BJ (cell line): ENCODE results near the gene ATG7. TPM values are rescaled to one million over a fixed set of nuclear protein-coding genes. Genes with fewer than 3 reads are reported as not detected.

ENCODE experiments used
- CTCF ChIA-PET: fragments of 350-600 bp; formaldehyde crosslinking; extraction: SDS; loops from one replicate; lab custom pipeline; 2021; ENCODE audit warnings: antibody characterized with exemption, inconsistent platforms; lab: Yijun Ruan, JAX
- POLR2A ChIA-PET: fragments of 300-600 bp; sonication (Branson Sonifier 250); formaldehyde crosslinking; extraction: SDS; loops from one replicate; lab custom pipeline; 2021; ENCODE audit warnings: antibody characterized with exemption; lab: Charles Lee
- DNase-seq: peaks from one replicate; pipeline ENCODE4 v3.0.0-alpha.2; 2011; ENCODE audit warnings: low read depth
- H3K27me3 ChIP-seq: 2 replicates; pipeline ENCODE4 v1.6.0; 2011; ENCODE audit warnings: low read length; ENCODE audit not compliant: control insufficient read depth, insufficient read depth
- H3K36me3 ChIP-seq: 2 replicates; pipeline ENCODE4 v1.5.1; 2011; ENCODE audit warnings: low read length; ENCODE audit not compliant: control insufficient read depth, insufficient read depth
- H3K4me3 ChIP-seq: 2 replicates; pipeline ENCODE4 v1.5.1; 2011; ENCODE audit warnings: low read depth, mild to moderate bottlenecking, control low read depth, low read length
- CTCF ChIP-seq: IDR thresholded peaks from 2 replicates; pipeline ENCODE4 v1.5.1; 2011; ENCODE audit warnings: low read depth, mild to moderate bottlenecking, control low read depth, inconsistent platforms, low read length, moderate library complexity; ENCODE audit not compliant: insufficient read depth
- polyA plus RNA-seq: library from polyadenylated mRNA; depleted of rRNA; stranded (reverse); fragments of >200 nt; gene quantifications from 2 replicates; pipeline ENCODE4 v1.2.3, GENCODE V29; 2011; rRNA removed
- small RNA-seq: library from RNA; depleted of rRNA; stranded (forward); fragments of <200 nt; gene quantifications from one replicate; pipeline ENCODE3, GENCODE V24; 2012; ENCODE audit warnings: low replicate concordance, low read depth; ENCODE audit not compliant: insufficient read length

ATG7 gene
- polyA plus RNA-seq, 1 experiment, result 26.2 TPM

GRCh38 chr3:11606090-11606784 is 334.0 kb downstream of the ATG7 start:
- H3K4me3 ChIP-seq, result no peak overlapping the region
- no peaks in the 10 kb centered on the region; the same call in 1 of the 2 replicates for H3K36me3 ChIP-seq
- POLR2A ChIA-PET, result interaction anchor here (0.6 kb wide), 1 partner anchor 16 kb away, joined by 11 read pairs; no protein-coding TSS in a partner anchor
- no peaks in the 10 kb centered on the region for H3K27me3 ChIP-seq
- CTCF ChIA-PET, result interaction anchor here (0.7 to 1.6 kb wide), 3 partner anchors 11 to 45 kb away, joined by 3 to 4 read pairs (median 4); no protein-coding TSS in a partner anchor
- no peak for DNase-seq
- TF ChIP-seq CTCF, result no peak

GRCh38 chr3:11606865-11607440 is 334.8 kb downstream of the ATG7 start:
- Histone ChIP-seq H3K4me3 (no peak overlapping the region), H3K27me3 (no peaks in the 10 kb centered on the region), H3K36me3 (no peaks in the 10 kb centered on the region)
- ChIA-PET CTCF (interaction anchor here (0.7 to 1.6 kb wide), 3 partner anchors 11 to 46 kb away, joined by 3 to 4 read pairs (median 4); no protein-coding TSS in a partner anchor), POLR2A (interaction anchor here (0.6 kb wide), 1 partner anchor 17 kb away, joined by 11 read pairs; no protein-coding TSS in a partner anchor)
- no peak for TF ChIP-seq CTCF
- DNase-seq, result no peak

Small RNAs within 50 kb of the gene (small RNA-seq; reads per million reads assigned to genes)
- gene AC022001.1 (not detected), gene AC026185.1 (not detected), gene AC083855.1 (not detected)

Other genes with a start within 250 kb of the ATG7 start
- 6.1 and 8.8 TPM in 2 replicates for gene HRH1, start 117.9 kb upstream of the ATG7 start, polyA plus RNA-seq